Endothelial cell of umbilical vein (primary cell): ENCODE results near the gene NEK6. TPM values are rescaled to one million over a fixed set of nuclear protein-coding genes. Genes with fewer than 3 reads are reported as not detected.
A peak's percentile ranks its signal among the peaks of the same experiment; 100 is the strongest.

ENCODE experiments used
- BruUV-seq: library from RNA; stranded (reverse); fragments of 400-500 nt; replicated peaks from 2 replicates; lab custom pipeline; 2021; lab: Mats Ljungman, UMichigan
- CTCF ChIA-PET: fragments of 300-600, 350-600 bp; sonication (Branson Sonifier 250); formaldehyde crosslinking; loops from one replicate; lab custom pipeline; 2021; ENCODE audit warnings: antibody characterized with exemption, inconsistent platforms; lab: Charles Lee
- POLR2A ChIA-PET: fragments of 300-600, 350-600 bp; sonication (Branson Sonifier 250); formaldehyde crosslinking; loops from one replicate; lab custom pipeline; 2021; ENCODE audit warnings: antibody characterized with exemption, inconsistent platforms; lab: Charles Lee
- DNase-seq: peaks from one replicate; pipeline ENCODE4 v3.0.0-alpha.2; 2011; ENCODE audit warnings: low read depth, low spot score
- FAIRE-seq: peaks from 2 replicates; lab custom pipeline; 2011; peaks lifted over from hg19 to GRCh38; lab: Jason Lieb, UNC
- H2AFZ ChIP-seq: 2 replicates; pipeline ENCODE4 v1.6.0; 2012; ENCODE audit warnings: low read depth, low read length, control low read depth, inconsistent platforms
- H3K27ac ChIP-seq: 2 replicates; pipeline ENCODE4 v1.5.1; 2011; ENCODE audit warnings: low read depth, mild to moderate bottlenecking, control low read depth, low read length, moderate library complexity; ENCODE audit not compliant: insufficient read depth
- H3K27me3 ChIP-seq, 2 experiments: 2 replicates each; pipeline versions ENCODE4 v1.6.0 to v1.6.1; 2011; ENCODE audit warnings: low read length in 2 of 2, mixed read lengths in 1 of 2; ENCODE audit not compliant: control insufficient read depth in 2 of 2, insufficient read depth in 2 of 2
- H3K36me3 ChIP-seq, 2 experiments: 2 replicates in 1 of 2; 3 replicates in 1 of 2; pipeline ENCODE4 v1.5.1; 2011; ENCODE audit warnings: low read length in 2 of 2, mild to moderate bottlenecking in 1 of 2, moderate library complexity in 1 of 2; ENCODE audit not compliant: control insufficient read depth in 2 of 2, insufficient read depth in 2 of 2; ENCODE audit errors: extremely low read depth in 1 of 2
- H3K4me1 ChIP-seq: 3 replicates; pipeline ENCODE4 v1.5.1; 2011; ENCODE audit warnings: mild to moderate bottlenecking, low read length; ENCODE audit not compliant: control insufficient read depth, insufficient read depth; ENCODE audit errors: extremely low read depth
- H3K4me2 ChIP-seq: 2 replicates; pipeline ENCODE4 v1.6.1; 2011; ENCODE audit warnings: low read length, control low read depth, mixed read lengths; ENCODE audit not compliant: insufficient read depth
- H3K4me3 ChIP-seq, 3 experiments: fragments of 200-600 bp in 1 of 3; sonication (generic), shearing (Covaris generic) in 1 of 3; replicated peaks in 1 of 3; 2 replicates each; pipeline ENCODE4 v1.5.1; 2011 to 2016; ENCODE audit warnings: control low read depth in 3 of 3, low read length in 3 of 3, mild to moderate bottlenecking in 2 of 3, inconsistent platforms in 1 of 3, low read depth in 1 of 3, moderate library complexity in 1 of 3; ENCODE audit not compliant: insufficient read depth in 1 of 3
- H3K79me2 ChIP-seq: 2 replicates; pipeline ENCODE4 v1.6.0; 2012; ENCODE audit warnings: low read length, inconsistent platforms; ENCODE audit not compliant: control insufficient read depth, insufficient read depth
- H3K9ac ChIP-seq: replicated peaks from 2 replicates; pipeline ENCODE3; 2011; ENCODE audit warnings: low read length, control low read depth; ENCODE audit not compliant: insufficient read depth; ENCODE audit errors: extremely low read depth
- H3K9me1 ChIP-seq: replicated peaks from 3 replicates; pipeline ENCODE4 v1.6.0; 2011; ENCODE audit warnings: mild to moderate bottlenecking, low read length; ENCODE audit not compliant: control insufficient read depth, insufficient read depth; ENCODE audit errors: extremely low read depth
- H3K9me3 ChIP-seq: replicated peaks from 2 replicates; pipeline ENCODE4 v1.5.1; 2012; ENCODE audit warnings: low read length, inconsistent platforms; ENCODE audit not compliant: control insufficient read depth, insufficient read depth
- H4K20me1 ChIP-seq: replicated peaks from 2 replicates; pipeline ENCODE3; 2011; ENCODE audit warnings: mild to moderate bottlenecking, low read length; ENCODE audit not compliant: control insufficient read depth, insufficient read depth; ENCODE audit errors: extremely low read depth
- FOS ChIP-seq: IDR thresholded peaks from 2 replicates; pipeline ENCODE4 v1.6.1; 2011; ENCODE audit warnings: mild to moderate bottlenecking, low read length, moderate library complexity, borderline replicate concordance; ENCODE audit not compliant: insufficient read depth
- GATA2 ChIP-seq: IDR thresholded peaks from 2 replicates; pipeline ENCODE4 v1.7.0; 2011; ENCODE audit warnings: low read depth, mild to moderate bottlenecking, moderate library complexity, mixed read lengths, low read length; ENCODE audit not compliant: insufficient read length, insufficient read depth
- JUN ChIP-seq: IDR thresholded peaks from 2 replicates; pipeline ENCODE4 v1.6.1; 2011; ENCODE audit warnings: borderline replicate concordance, low read depth; ENCODE audit not compliant: insufficient read length, insufficient read depth
- MYC ChIP-seq: IDR thresholded peaks from one replicate; pipeline ENCODE4 v1.6.1; 2011; ENCODE audit warnings: mild to moderate bottlenecking, low read depth, low read length
- POLR2A ChIP-seq: IDR thresholded peaks from 2 replicates; pipeline ENCODE4 v1.6.1; 2012; ENCODE audit warnings: low read depth, mild to moderate bottlenecking, control low read depth, low read length
- POLR2AphosphoS5 ChIP-seq: IDR thresholded peaks from 2 replicates; pipeline ENCODE4 v1.6.1; 2012; ENCODE audit warnings: low read depth, mild to moderate bottlenecking, control low read depth, low read length, moderate library complexity; ENCODE audit not compliant: insufficient read depth
- dilution Hi-C: fragments of 300-500 bp; cut with MboI; formaldehyde crosslinking; loops from one replicate; pipeline ENCODE4 v1.15.0; 2019; ENCODE audit warnings: low sequenced_read_pairs; ENCODE audit not compliant: extremely low pct_ligation_motif_present
- intact Hi-C: fragments of 100-400 bp; cut with micrococcal nuclease; formaldehyde crosslinking; loops from one replicate; pipeline ENCODE4 v1.10.0; 2022
- polyA plus RNA-seq, 4 experiments: library from polyadenylated mRNA; depleted of rRNA in 3 of 4; stranded (reverse) in 3 of 4; unstranded in 1 of 4; fragments of >200 nt; gene quantifications; 2 replicates each; pipeline versions ENCODE4 v1.2.1 to v1.2.3, GENCODE V29; 2011 to 2012; ENCODE audit warnings: missing spikeins in 1 of 4
- total RNA-seq: library from RNA; stranded (reverse); gene quantifications from 2 replicates; pipeline ENCODE4 v1.2.3, GENCODE V29; 2021
- TF ChIP-seq, protein P1 (sequence below): IDR thresholded peaks from 2 replicates; pipeline ENCODE4 v1.6.1; 2011; ENCODE audit not compliant: insufficient read depth, insufficient read length
- TF ChIP-seq, protein P2 (sequence below), 2 donors: IDR thresholded peaks; 1 replicate in 1 of 2; 2 replicates in 1 of 2; pipeline ENCODE4 v1.5.1; 2011; ENCODE audit warnings: low read length in 2 of 2, mild to moderate bottlenecking in 2 of 2, moderate library complexity in 2 of 2, control low read depth in 1 of 2, inconsistent platforms in 1 of 2, low read depth in 1 of 2; ENCODE audit not compliant: insufficient read depth in 1 of 2; ENCODE audit errors: extremely low read depth in 1 of 2

Gene NEK6
- total and polyA plus RNA-seq, 2 donors (not counting 3 experiments of a cell fraction or from before 2014, with no cell fraction given) = 64.3 to 67.1 TPM

DNA sequence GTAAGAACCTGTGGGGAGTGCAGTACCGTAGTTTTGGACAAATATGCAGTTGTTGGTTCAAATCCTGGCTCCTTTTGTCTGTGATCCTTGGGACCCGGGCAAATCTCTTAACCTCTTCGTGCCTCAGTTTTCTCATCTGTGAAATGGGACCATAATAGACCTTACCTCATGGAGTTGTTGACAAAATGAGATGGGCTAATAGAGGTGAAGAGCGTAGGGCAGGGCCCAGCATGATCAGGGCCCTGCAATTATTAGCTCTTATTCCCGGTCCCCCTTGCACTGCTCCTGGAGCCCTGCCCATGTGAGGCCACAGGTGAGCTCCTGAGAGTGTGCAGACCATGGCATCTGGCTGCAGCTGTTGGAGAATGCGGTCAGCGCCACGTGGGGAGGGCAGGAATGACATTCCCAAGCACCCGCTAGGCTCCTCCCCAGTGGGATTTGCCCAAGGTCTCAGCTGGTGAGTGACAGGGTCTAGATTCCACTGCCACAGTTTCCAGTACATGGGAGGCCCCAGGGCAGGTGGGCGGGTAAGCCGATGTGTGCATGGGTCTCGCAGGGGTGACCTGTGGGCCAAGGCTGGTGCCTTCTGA lies 41.0 kb downstream of the NEK6 start:
- intact Hi-C loops = no loop called here
- POLR2A ChIA-PET = no interaction called here
- H3K36me3 ChIP-seq = peaks cover 3 to 18% of the 10 kb centered on the region in 2 experiments

DNA sequence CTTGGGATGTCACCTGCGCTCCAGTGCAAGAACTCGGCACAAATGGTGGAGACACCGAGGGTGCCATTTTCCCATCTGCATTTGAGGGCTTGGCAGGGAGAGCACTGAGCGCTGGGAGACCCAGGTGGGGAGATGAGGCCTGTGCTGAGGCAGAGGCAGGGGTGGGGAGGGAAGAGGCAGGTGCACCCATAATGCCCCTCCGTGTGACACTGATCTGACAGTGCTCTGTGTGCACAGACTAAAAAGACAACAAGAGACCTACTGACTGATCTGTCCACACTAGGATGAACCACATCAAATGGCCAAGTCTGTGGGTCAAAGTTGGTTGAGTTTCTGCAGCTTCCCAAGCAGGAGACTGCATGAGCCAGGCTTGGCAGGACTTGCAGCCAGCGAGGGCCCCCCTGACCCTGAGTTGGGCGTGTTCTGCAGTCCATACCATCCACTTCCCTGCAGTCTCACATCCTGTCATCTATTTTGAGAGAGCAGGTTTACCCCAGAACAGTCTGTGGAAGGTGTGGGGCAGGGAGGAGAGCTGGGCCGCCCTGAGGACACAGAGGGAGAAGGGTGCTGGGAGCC lies 41.9 kb downstream of the NEK6 start:
- no peaks in the 10 kb centered on the region for H3K9me1 ChIP-seq
- H3K36me3 ChIP-seq = peaks cover 3 to 18% of the 10 kb centered on the region in 2 experiments
- DNase-seq (no peak), FAIRE-seq (peak; percentile 78)
- no peak overlapping the region for H2AFZ ChIP-seq
- no peaks in the 10 kb centered on the region for H3K27me3 ChIP-seq
- TF ChIP-seq JUN = no peak
- TF ChIP-seq POLR2A = no peak
- TF ChIP-seq POLR2AphosphoS5 = no peak
- no peak for TF ChIP-seq FOS
- TF ChIP-seq, protein P1, sequence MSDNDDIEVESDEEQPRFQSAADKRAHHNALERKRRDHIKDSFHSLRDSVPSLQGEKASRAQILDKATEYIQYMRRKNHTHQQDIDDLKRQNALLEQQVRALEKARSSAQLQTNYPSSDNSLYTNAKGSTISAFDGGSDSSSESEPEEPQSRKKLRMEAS = no peak
- no peak for TF ChIP-seq GATA2
- no peak for TF ChIP-seq MYC
- TF ChIP-seq, protein P2, sequence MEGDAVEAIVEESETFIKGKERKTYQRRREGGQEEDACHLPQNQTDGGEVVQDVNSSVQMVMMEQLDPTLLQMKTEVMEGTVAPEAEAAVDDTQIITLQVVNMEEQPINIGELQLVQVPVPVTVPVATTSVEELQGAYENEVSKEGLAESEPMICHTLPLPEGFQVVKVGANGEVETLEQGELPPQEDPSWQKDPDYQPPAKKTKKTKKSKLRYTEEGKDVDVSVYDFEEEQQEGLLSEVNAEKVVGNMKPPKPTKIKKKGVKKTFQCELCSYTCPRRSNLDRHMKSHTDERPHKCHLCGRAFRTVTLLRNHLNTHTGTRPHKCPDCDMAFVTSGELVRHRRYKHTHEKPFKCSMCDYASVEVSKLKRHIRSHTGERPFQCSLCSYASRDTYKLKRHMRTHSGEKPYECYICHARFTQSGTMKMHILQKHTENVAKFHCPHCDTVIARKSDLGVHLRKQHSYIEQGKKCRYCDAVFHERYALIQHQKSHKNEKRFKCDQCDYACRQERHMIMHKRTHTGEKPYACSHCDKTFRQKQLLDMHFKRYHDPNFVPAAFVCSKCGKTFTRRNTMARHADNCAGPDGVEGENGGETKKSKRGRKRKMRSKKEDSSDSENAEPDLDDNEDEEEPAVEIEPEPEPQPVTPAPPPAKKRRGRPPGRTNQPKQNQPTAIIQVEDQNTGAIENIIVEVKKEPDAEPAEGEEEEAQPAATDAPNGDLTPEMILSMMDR (IDR thresholded peaks at IDR 0.05; ENCODE audit: extremely low read depth in 1 of 2, insufficient read depth in 1 of 2, low read depth in 1 of 2, low read length in 2 of 2) = no peak
- no peaks in the 10 kb centered on the region for H3K9me3 ChIP-seq
- CTCF ChIA-PET = no interaction called here
- no peak overlapping the region for H3K4me2 ChIP-seq
- H3K4me3 ChIP-seq = no peak overlapping the region
- dilution Hi-C loops = loop anchor here (25.0 kb wide), 1 partner anchor 87 kb away; no protein-coding TSS in a partner anchor
- H3K27ac ChIP-seq = no peak overlapping the region
- H3K79me2 ChIP-seq = peaks cover 69% of the 10 kb centered on the region
- H4K20me1 ChIP-seq = no peaks in the 10 kb centered on the region
- intact Hi-C loops = no loop called here
- POLR2A ChIA-PET = no interaction called here
- H3K9ac ChIP-seq = no peak overlapping the region
- H3K4me1 ChIP-seq = peaks cover 55% of the 10 kb centered on the region
- no TSS peak for BruUV-seq

More for the DNA sequence above, 41.0 kb downstream of the NEK6 start:
- no TSS peak for BruUV-seq
- Histone ChIP-seq H4K20me1 (no peaks in the 10 kb centered on the region), H3K4me2 (no peak overlapping the region), H3K4me1 (peaks cover 61% of the 10 kb centered on the region), H2AFZ (no peak overlapping the region), H3K9me3 (no peaks in the 10 kb centered on the region), H3K27me3 (no peaks in the 10 kb centered on the region), H3K79me2 (peaks cover 74% of the 10 kb centered on the region), H3K9ac (no peak overlapping the region), H3K9me1 (no peaks in the 10 kb centered on the region), H3K27ac (peak overlapping the region; percentile 71), H3K4me3 (no peak overlapping the region)
- no peak for TF ChIP-seq JUN
- no peak for TF ChIP-seq POLR2A
- TF ChIP-seq, protein P1 = no peak
- TF ChIP-seq MYC = no peak
- TF ChIP-seq FOS = no peak
- TF ChIP-seq GATA2 = no peak
- FAIRE-seq (no peak), DNase-seq (no peak)
- CTCF ChIA-PET = interaction anchor here (1.6 kb wide), 1 partner anchor 165 kb away, joined by 14 read pairs; no protein-coding TSS in a partner anchor
- dilution Hi-C loops = no loop called here
